ENCODE measurements around the gene ATP1A3. TPM values are rescaled to one million over a fixed set of nuclear protein-coding genes. Genes with fewer than 3 reads are reported as not detected.

The ATP1A3 gene
- polyA plus RNA-seq, 1 of the 3 experiments (the other 2 are of a cell fraction), result 0.77 TPM

GRCh38 chr19:41971363-41971762 is 22.7 kb downstream of the ATP1A3 start:
- CTCF ChIA-PET, result no interaction called here

GRCh38 chr19:41969772-41970458 is 24.1 kb downstream of the ATP1A3 start:
- H3K36me3 ChIP-seq (replicated peaks in 1 of 2; ENCODE audit: control insufficient read depth in 1 of 2, insufficient read depth in 2 of 2, low read length in 1 of 2), result no peaks in the 10 kb centered on the region
- H3K4me1 ChIP-seq (ENCODE audit: control insufficient read depth in 1 of 2, insufficient read depth in 2 of 2, low read depth in 1 of 2, low read length in 1 of 2), result peaks cover 0 to 3% of the 10 kb centered on the region in 2 experiments; a peak in 1 of 4 replicates
- no peak overlapping the region for H2AFZ ChIP-seq (ENCODE audit: low read depth)
- H3K4me2 ChIP-seq, result no peak overlapping the region
- H3K9me2 ChIP-seq, result no peaks in the 10 kb centered on the region
- H3K4me3 ChIP-seq (ENCODE audit: low read depth in 2 of 2, low read length in 1 of 2), result no peak overlapping the region
- no peaks in the 10 kb centered on the region for H3K27me3 ChIP-seq (ENCODE audit: insufficient read depth)
- no peaks in the 10 kb centered on the region for H3K79me2 ChIP-seq (ENCODE audit: insufficient read depth)
- H4K20me1 ChIP-seq (ENCODE audit: insufficient read depth), result no peaks in the 10 kb centered on the region
- ChIA-PET POLR2A (no interaction called here), CTCF (interaction anchor here (0.6 kb wide), 1 partner anchor 33 kb away, joined by 5 read pairs; no protein-coding TSS in a partner anchor)
- no peak for DNase-seq
- no peaks in the 10 kb centered on the region for H3F3A ChIP-seq (replicated peaks; ENCODE audit: insufficient read depth)
- H3K9me3 ChIP-seq, result no peaks in the 10 kb centered on the region
- no peak for TF ChIP-seq FOXM1 (IDR thresholded peaks at IDR 0.05; ENCODE audit: low read depth)
- no peak for TF ChIP-seq PBX3 (IDR thresholded peaks at IDR 0.05)
- TF ChIP-seq EZH2phosphoT487 (IDR thresholded peaks at IDR 0.05; ENCODE audit: borderline replicate concordance, low read depth), result no peak
- TF ChIP-seq NFIC (IDR thresholded peaks at IDR 0.05; ENCODE audit: borderline replicate concordance), result no peak
- no peak overlapping the region for H3K9ac ChIP-seq
- WGBS (ENCODE audit: low lambda C conversion rate), result 76% methylated on average over 14 of the region's 19 CpGs
- no peak overlapping the region for H3K27ac ChIP-seq (ENCODE audit: low read depth in 2 of 2, low read length in 1 of 2)

More at GRCh38 chr19:41971363-41971762, 22.7 kb downstream of the ATP1A3 start:
- Histone ChIP-seq H3K9ac (no peak overlapping the region), H3K9me2 (no peaks in the 10 kb centered on the region), H3K27ac (ENCODE audit: low read depth in 2 of 2, low read length in 1 of 2) (no peak overlapping the region), H2AFZ (ENCODE audit: low read depth) (no peak overlapping the region), H3K27me3 (ENCODE audit: insufficient read depth) (no peaks in the 10 kb centered on the region), H3K79me2 (ENCODE audit: insufficient read depth) (no peaks in the 10 kb centered on the region), H3K4me2 (no peak overlapping the region), H3K4me3 (ENCODE audit: low read depth in 2 of 2, low read length in 1 of 2) (no peak overlapping the region), H3K36me3 (replicated peaks in 1 of 2; ENCODE audit: control insufficient read depth in 1 of 2, insufficient read depth in 2 of 2, low read length in 1 of 2) (no peaks in the 10 kb centered on the region), H4K20me1 (ENCODE audit: insufficient read depth) (no peaks in the 10 kb centered on the region), H3K4me1 (ENCODE audit: control insufficient read depth in 1 of 2, insufficient read depth in 2 of 2, low read depth in 1 of 2, low read length in 1 of 2) (no peaks in the 10 kb centered on the region), H3F3A (replicated peaks; ENCODE audit: insufficient read depth) (no peaks in the 10 kb centered on the region), H3K9me3 (no peaks in the 10 kb centered on the region)
- no peak for TF ChIP-seq GATA2 (CRISPR knock-in tag; IDR thresholded peaks at IDR 0.05)
- DNase-seq, result no peak
- POLR2A ChIA-PET, result no interaction called here
- WGBS (ENCODE audit: low lambda C conversion rate), result 60% methylated on average over 11 of the region's 11 CpGs

GRCh38 chr19:41968751-41969595 is 25.1 kb downstream of the ATP1A3 start:
- no peak for DNase-seq
- Histone ChIP-seq H3K4me2 (no peak overlapping the region), H3K27ac (ENCODE audit: low read depth in 2 of 2, low read length in 1 of 2) (no peak overlapping the region), H3K9me2 (no peaks in the 10 kb centered on the region), H3K4me3 (ENCODE audit: low read depth in 2 of 2, low read length in 1 of 2) (no peak overlapping the region), H4K20me1 (ENCODE audit: insufficient read depth) (no peaks in the 10 kb centered on the region), H3K4me1 (ENCODE audit: control insufficient read depth in 1 of 2, insufficient read depth in 2 of 2, low read depth in 1 of 2, low read length in 1 of 2) (peaks cover 0 to 3% of the 10 kb centered on the region in 2 experiments; a peak in 1 of 4 replicates), H3K36me3 (replicated peaks in 1 of 2; ENCODE audit: control insufficient read depth in 1 of 2, insufficient read depth in 2 of 2, low read length in 1 of 2) (no peaks in the 10 kb centered on the region), H3K27me3 (ENCODE audit: insufficient read depth) (no peaks in the 10 kb centered on the region), H2AFZ (ENCODE audit: low read depth) (no peak overlapping the region), H3K9me3 (no peaks in the 10 kb centered on the region), H3K79me2 (ENCODE audit: insufficient read depth) (no peaks in the 10 kb centered on the region), H3F3A (replicated peaks; ENCODE audit: insufficient read depth) (no peaks in the 10 kb centered on the region), H3K9ac (no peak overlapping the region)
- 65% methylated on average over 19 of the region's 28 CpGs for WGBS (ENCODE audit: low lambda C conversion rate)
- CTCF ChIA-PET, result interaction anchor here (1.0 kb wide), 1 partner anchor 66 kb away, joined by 3 read pairs; no protein-coding TSS in a partner anchor
- POLR2A ChIA-PET, result no interaction called here
- TF ChIP-seq REST (IDR thresholded peaks at IDR 0.05; ENCODE audit: low read depth, low read length) (no peak), YY1 (IDR thresholded peaks at IDR 0.05; ENCODE audit: low read depth) (no peak), FOSL2 (IDR thresholded peaks at IDR 0.05; ENCODE audit: borderline replicate concordance, low read depth) (no peak), RFX5 (IDR thresholded peaks at IDR 0.05; ENCODE audit: low read length) (no peak), SIN3A (IDR thresholded peaks at IDR 0.05; ENCODE audit: borderline replicate concordance, low read depth, low read length) (no peak), EP300 (IDR thresholded peaks at IDR 0.05; ENCODE audit: borderline replicate concordance in 1 of 2, low read depth in 1 of 2, low read length in 1 of 2) (no peak), SMC3 (IDR thresholded peaks at IDR 0.05; ENCODE audit: low read depth, low read length) (no peak), USF1 (IDR thresholded peaks at IDR 0.05; ENCODE audit: borderline replicate concordance, low read depth) (no peak)

All from SK-N-SH (cell line).